ENCODE data around the gene POLR3B.
A peak's percentile ranks its signal among the peaks of the same experiment; 100 is the strongest.

Gene POLR3B

GRCh38 chr12:106328735-106329134 is 28.8 kb upstream of the POLR3B start:
- in situ Hi-C loops (cut with HindIII; ENCODE audit: low pct_unique_long_range_greater_than_20kb, low sequenced_read_pairs), result no loop called here
- DNase-seq (ENCODE audit: low read depth in 1 of 2, low spot score in 1 of 2), result no peak
- TF ChIP-seq JUND (IDR thresholded peaks at IDR 0.05; ENCODE audit: low read depth), result no peak

GRCh38 chr12:106329231-106329982 is 28.1 kb upstream of the POLR3B start:
- in situ Hi-C loops (cut with HindIII; ENCODE audit: low pct_unique_long_range_greater_than_20kb, low sequenced_read_pairs), result no loop called here
- TF ChIP-seq JUND (IDR thresholded peaks at IDR 0.05; ENCODE audit: low read depth), result no peak
- no peak for DNase-seq (ENCODE audit: low read depth in 1 of 2, low spot score in 1 of 2)

GRCh38 chr12:106331599-106331998 is 25.9 kb upstream of the POLR3B start:
- no peak for TF ChIP-seq JUND (IDR thresholded peaks at IDR 0.05; ENCODE audit: low read depth)
- in situ Hi-C loops (cut with HindIII; ENCODE audit: low pct_unique_long_range_greater_than_20kb, low sequenced_read_pairs), result no loop called here
- no peak for DNase-seq (ENCODE audit: low read depth in 1 of 2, low spot score in 1 of 2)

- no peak for TF ChIP-seq JUND (IDR thresholded peaks at IDR 0.05; ENCODE audit: low read depth)
- no peak for DNase-seq (ENCODE audit: low read depth in 1 of 2, low spot score in 1 of 2)
- in situ Hi-C loops (cut with HindIII; ENCODE audit: low pct_unique_long_range_greater_than_20kb, low sequenced_read_pairs), result no loop called here
These were observed 25.0 kb upstream of the POLR3B start for GRCh38 chr12:106332536-106332935.

GRCh38 chr12:106333010-106333409 is 24.5 kb upstream of the POLR3B start:
- no peak for TF ChIP-seq JUND (IDR thresholded peaks at IDR 0.05; ENCODE audit: low read depth)
- DNase-seq (ENCODE audit: low read depth in 1 of 2, low spot score in 1 of 2), result no peak
- in situ Hi-C loops (cut with HindIII; ENCODE audit: low pct_unique_long_range_greater_than_20kb, low sequenced_read_pairs), result no loop called here

- TF ChIP-seq JUND (IDR thresholded peaks at IDR 0.05; ENCODE audit: low read depth), result no peak
- in situ Hi-C loops (cut with HindIII; ENCODE audit: low pct_unique_long_range_greater_than_20kb, low sequenced_read_pairs), result no loop called here
- no peak for DNase-seq (ENCODE audit: low read depth in 1 of 2, low spot score in 1 of 2)
These were observed 23.8 kb upstream of the POLR3B start for GRCh38 chr12:106333756-106334155.

GRCh38 chr12:106341086-106341877 is 16.3 kb upstream of the POLR3B start:
- no peak for DNase-seq (ENCODE audit: low read depth in 1 of 2, low spot score in 1 of 2)
- TF ChIP-seq JUND (IDR thresholded peaks at IDR 0.05; ENCODE audit: low read depth), result no peak
- in situ Hi-C loops (cut with HindIII; ENCODE audit: low pct_unique_long_range_greater_than_20kb, low sequenced_read_pairs), result no loop called here

- DNase-seq (ENCODE audit: low read depth in 1 of 2, low spot score in 1 of 2), result peak in 1 of 2 experiments; percentile 33
- no peak for TF ChIP-seq JUND (IDR thresholded peaks at IDR 0.05; ENCODE audit: low read depth)
- in situ Hi-C loops (cut with HindIII; ENCODE audit: low pct_unique_long_range_greater_than_20kb, low sequenced_read_pairs), result no loop called here
These were observed 14.9 kb upstream of the POLR3B start for GRCh38 chr12:106342397-106343213.

- no peak for TF ChIP-seq JUND (IDR thresholded peaks at IDR 0.05; ENCODE audit: low read depth)
- in situ Hi-C loops (cut with HindIII; ENCODE audit: low pct_unique_long_range_greater_than_20kb, low sequenced_read_pairs), result no loop called here
- no peak for DNase-seq (ENCODE audit: low read depth in 1 of 2, low spot score in 1 of 2)
These were observed 14.4 kb upstream of the POLR3B start for GRCh38 chr12:106343214-106343528.

GRCh38 chr12:106344131-106344530 is 13.4 kb upstream of the POLR3B start:
- in situ Hi-C loops (cut with HindIII; ENCODE audit: low pct_unique_long_range_greater_than_20kb, low sequenced_read_pairs), result no loop called here
- no peak for DNase-seq (ENCODE audit: low read depth in 1 of 2, low spot score in 1 of 2)
- TF ChIP-seq JUND (IDR thresholded peaks at IDR 0.05; ENCODE audit: low read depth), result no peak

- DNase-seq (ENCODE audit: low read depth in 1 of 2, low spot score in 1 of 2), result peak; percentile 51 to 89
- in situ Hi-C loops (cut with HindIII; ENCODE audit: low pct_unique_long_range_greater_than_20kb, low sequenced_read_pairs), result no loop called here
- no peak for TF ChIP-seq JUND (IDR thresholded peaks at IDR 0.05; ENCODE audit: low read depth)
These were observed 11.8 kb upstream of the POLR3B start for GRCh38 chr12:106345746-106346145.

- TF ChIP-seq JUND (IDR thresholded peaks at IDR 0.05; ENCODE audit: low read depth), result no peak
- in situ Hi-C loops (cut with HindIII; ENCODE audit: low pct_unique_long_range_greater_than_20kb, low sequenced_read_pairs), result no loop called here
- DNase-seq (ENCODE audit: low read depth in 1 of 2, low spot score in 1 of 2), result no peak
These were observed 9.1 kb upstream of the POLR3B start for GRCh38 chr12:106348411-106348810.

- DNase-seq (ENCODE audit: low read depth in 1 of 2, low spot score in 1 of 2), result no peak
- in situ Hi-C loops (cut with HindIII; ENCODE audit: low pct_unique_long_range_greater_than_20kb, low sequenced_read_pairs), result no loop called here
- no peak for TF ChIP-seq JUND (IDR thresholded peaks at IDR 0.05; ENCODE audit: low read depth)
These were observed 4.4 kb upstream of the POLR3B start for GRCh38 chr12:106353175-106353574.
